GM19099 (cell line): Measurements from ENCODE around the gene ATE1.

ENCODE experiments used
- POLR2A ChIP-seq: IDR thresholded peaks from 3 replicates; pipeline ENCODE4 v1.6.1; 2011; ENCODE audit warnings: low read depth; ENCODE audit not compliant: insufficient read length; ENCODE audit errors: extremely low read depth

The ATE1 gene

GRCh38 chr10:121848082-121848481 lies 79.7 kb downstream of the ATE1 start:
- no peak for TF ChIP-seq POLR2A

DNA sequence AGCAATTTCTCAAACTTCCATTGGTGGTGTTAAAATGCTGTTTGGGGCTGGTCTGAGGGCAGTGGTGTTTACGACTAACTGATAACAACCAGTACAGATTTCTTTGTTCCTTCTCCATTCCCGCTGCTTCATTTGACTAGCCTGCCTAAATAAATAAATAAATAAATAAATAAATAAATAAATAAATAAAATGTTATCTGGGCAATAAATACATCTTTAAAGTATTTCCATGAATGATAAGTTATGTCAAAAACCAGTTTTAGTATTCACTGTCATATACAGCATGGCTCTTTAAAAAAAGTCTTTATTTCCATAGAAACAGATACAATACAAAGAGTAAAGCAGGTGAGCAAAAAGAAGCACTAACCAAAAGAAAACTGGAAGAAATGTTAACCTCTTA lies 81.3 kb downstream of the ATE1 start:
- TF ChIP-seq POLR2A: no peak

DNA sequence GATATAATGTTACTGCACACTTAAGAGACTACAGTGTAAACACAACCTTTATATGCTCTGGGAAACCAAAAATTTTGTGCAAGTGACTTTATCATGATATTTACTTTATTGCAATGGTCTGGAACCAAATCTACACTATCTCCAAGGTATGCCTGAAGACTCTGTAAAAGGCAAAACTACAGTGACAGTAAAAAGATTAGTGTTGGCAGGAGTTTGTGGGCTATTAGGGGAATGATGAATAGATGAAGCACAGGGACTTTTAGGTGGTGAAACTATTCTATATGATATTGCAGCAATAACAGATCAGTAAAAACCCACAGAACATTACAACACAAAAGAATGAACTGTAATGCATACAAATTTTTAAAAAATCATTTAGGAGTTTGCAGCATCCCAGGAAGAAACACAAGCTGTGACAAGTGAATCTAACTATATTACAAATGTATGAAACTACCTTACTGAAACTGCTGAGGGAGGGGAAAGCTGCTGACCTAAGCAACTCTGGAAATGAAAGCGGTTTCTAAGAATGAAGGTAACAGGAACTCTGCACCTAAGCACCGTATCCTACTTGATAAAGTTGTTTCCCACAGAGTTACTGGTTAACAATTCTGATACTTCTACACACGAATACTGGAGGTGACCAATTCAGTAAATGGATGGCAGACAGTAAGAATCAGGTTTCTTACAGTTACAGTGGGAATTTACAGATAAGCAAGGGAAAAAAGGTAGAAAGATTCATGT lies 82.6 kb downstream of the ATE1 start:
- TF ChIP-seq POLR2A: no peak

- TF ChIP-seq POLR2A: no peak
Observed at GRCh38 chr10:121844537-121844936, 83.3 kb downstream of the ATE1 start.

DNA sequence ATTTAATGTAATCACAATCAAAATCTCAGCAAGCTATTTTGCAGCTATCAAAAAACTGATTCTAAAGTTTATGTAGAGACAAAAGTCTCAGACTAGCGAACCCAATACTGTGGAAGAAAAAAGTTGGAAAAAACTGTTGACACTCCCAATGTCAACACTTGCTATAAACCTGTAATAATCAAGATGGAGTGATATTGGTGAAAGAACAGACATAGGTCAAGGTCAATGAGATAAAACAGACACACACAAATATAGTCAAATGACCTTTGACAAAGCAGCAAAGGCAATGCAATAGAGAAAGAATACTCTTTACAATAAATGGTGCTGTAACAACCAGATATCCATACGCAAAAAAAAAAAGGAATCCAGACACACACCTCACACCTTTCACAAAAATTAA lies 84.5 kb downstream of the ATE1 start:
- TF ChIP-seq POLR2A: no peak

- no peak for TF ChIP-seq POLR2A
Observed at GRCh38 chr10:121841862-121842261, 86.0 kb downstream of the ATE1 start.

GRCh38 chr10:121838931-121839330 lies 88.9 kb downstream of the ATE1 start:
- TF ChIP-seq POLR2A: no peak

GRCh38 chr10:121838149-121838548 lies 89.7 kb downstream of the ATE1 start:
- no peak for TF ChIP-seq POLR2A

- no peak for TF ChIP-seq POLR2A
Observed at GRCh38 chr10:121836171-121836570, 91.7 kb downstream of the ATE1 start.

- no peak for TF ChIP-seq POLR2A
Observed at GRCh38 chr10:121835376-121835775, 92.5 kb downstream of the ATE1 start.

GRCh38 chr10:121834757-121835156 lies 93.1 kb downstream of the ATE1 start:
- TF ChIP-seq POLR2A: no peak

GRCh38 chr10:121833387-121833786 lies 94.4 kb downstream of the ATE1 start:
- TF ChIP-seq POLR2A: no peak

DNA sequence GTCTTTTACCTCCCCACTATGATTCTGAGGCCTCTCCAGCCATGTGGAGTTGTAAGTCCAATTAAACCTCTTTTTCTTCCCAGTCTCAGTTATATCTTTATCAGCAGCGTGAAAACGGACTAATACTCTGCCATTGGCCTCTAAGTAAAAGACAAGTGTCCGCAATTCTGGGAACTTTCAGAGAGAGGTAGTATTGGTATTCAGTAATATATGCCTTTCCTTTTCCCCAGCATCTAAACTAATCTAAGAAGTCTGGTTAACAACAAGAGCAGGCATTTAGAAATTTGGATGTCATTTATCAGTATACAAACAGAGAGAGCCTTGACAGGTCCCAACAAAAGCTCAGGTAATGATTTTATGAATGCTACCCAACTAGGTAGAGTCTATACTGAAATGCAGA lies 95.2 kb downstream of the ATE1 start:
- TF ChIP-seq POLR2A: no peak

- no peak for TF ChIP-seq POLR2A
Observed at GRCh38 chr10:121831777-121832176, 96.1 kb downstream of the ATE1 start.

DNA sequence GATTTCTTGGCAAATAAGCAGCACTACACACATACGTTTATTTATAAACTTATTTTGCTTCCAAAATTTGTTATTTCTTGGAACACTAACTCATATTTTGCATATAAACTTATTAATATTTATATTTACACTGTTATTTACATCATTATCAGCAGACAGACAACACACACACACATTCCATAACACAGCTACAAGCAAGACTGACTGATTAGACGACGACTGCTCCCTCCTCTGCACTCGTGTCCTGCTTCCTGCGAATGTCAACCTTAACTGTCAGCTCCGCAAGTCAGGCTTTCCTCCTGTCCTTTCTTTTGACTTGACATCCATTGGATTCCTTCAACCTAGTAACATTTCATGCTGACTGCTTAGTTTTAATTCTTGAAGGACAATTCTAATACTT lies 96.6 kb downstream of the ATE1 start:
- no peak for TF ChIP-seq POLR2A

- no peak for TF ChIP-seq POLR2A
Observed at GRCh38 chr10:121830101-121830500, 97.7 kb downstream of the ATE1 start.

DNA sequence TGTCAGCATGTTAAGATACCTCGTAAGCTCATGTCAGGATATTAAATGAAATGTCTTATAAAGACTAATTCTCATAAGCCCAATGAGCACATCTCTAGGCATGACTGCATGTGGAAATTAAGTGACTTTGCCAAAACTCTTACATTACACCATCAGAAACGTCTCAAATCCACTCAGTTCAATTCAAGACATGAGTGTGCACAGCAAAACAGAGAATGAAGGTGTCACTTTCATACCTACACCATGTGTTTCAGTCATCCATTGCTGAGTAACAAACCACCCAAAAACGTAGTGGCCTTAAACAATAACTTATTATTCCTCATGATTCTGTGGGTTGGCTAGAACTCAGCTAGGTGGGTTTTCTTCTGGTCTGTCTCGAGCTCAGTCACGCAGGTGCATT lies 99.8 kb downstream of the ATE1 start:
- no peak for TF ChIP-seq POLR2A
